Measurements from ENCODE around the gene FIBCD1.
"Not testable (repeated sequence)": the region's sequence is repeated elsewhere in the genome, so short reads cannot be mapped to it uniquely, and the experiment has no call there.

FIBCD1 gene

GRCh38 chr9:130957451-130958203 is 18.6 kb upstream of the FIBCD1 start:
- DNase-seq (ENCODE audit: low read depth), result no peak
- no peak overlapping the region for H3K4me3 ChIP-seq (ENCODE audit: low read depth, low read length)

- no peak for DNase-seq (ENCODE audit: low read depth)
- H3K4me3 ChIP-seq (ENCODE audit: low read depth, low read length), result no peak overlapping the region
Observed at GRCh38 chr9:130956636-130957450, 17.8 kb upstream of the FIBCD1 start.

GRCh38 chr9:130955947-130956621 is 17.0 kb upstream of the FIBCD1 start:
- H3K4me3 ChIP-seq (ENCODE audit: low read depth, low read length), result no peak overlapping the region
- DNase-seq (ENCODE audit: low read depth), result no peak

- not testable (repeated sequence) for DNase-seq (ENCODE audit: low read depth); H3K4me3 ChIP-seq (ENCODE audit: low read depth, low read length)
Observed at GRCh38 chr9:130954925-130955324, 15.9 kb upstream of the FIBCD1 start.

- H3K4me3 ChIP-seq (ENCODE audit: low read depth, low read length), result no peak overlapping the region
- no peak for DNase-seq (ENCODE audit: low read depth)
Observed at GRCh38 chr9:130954317-130954716, 15.3 kb upstream of the FIBCD1 start.

GRCh38 chr9:130952065-130952762 is 13.2 kb upstream of the FIBCD1 start:
- no peak for DNase-seq (ENCODE audit: low read depth)
- H3K4me3 ChIP-seq (ENCODE audit: low read depth, low read length), result no peak overlapping the region

GRCh38 chr9:130950039-130950311 is 10.9 kb upstream of the FIBCD1 start:
- no peak overlapping the region for H3K4me3 ChIP-seq (ENCODE audit: low read depth, low read length)
- DNase-seq (ENCODE audit: low read depth), result no peak

- no peak for DNase-seq (ENCODE audit: low read depth)
- no peak overlapping the region for H3K4me3 ChIP-seq (ENCODE audit: low read depth, low read length)
Observed at GRCh38 chr9:130949188-130950038, 10.4 kb upstream of the FIBCD1 start.

GRCh38 chr9:130948266-130948665 is 9.2 kb upstream of the FIBCD1 start:
- DNase-seq (ENCODE audit: low read depth), result no peak
- H3K4me3 ChIP-seq (ENCODE audit: low read depth, low read length), result no peak overlapping the region

GRCh38 chr9:130947618-130948140 is 8.6 kb upstream of the FIBCD1 start:
- no peak overlapping the region for H3K4me3 ChIP-seq (ENCODE audit: low read depth, low read length)
- DNase-seq (ENCODE audit: low read depth), result no peak

GRCh38 chr9:130946766-130947617 is 7.9 kb upstream of the FIBCD1 start:
- no peak overlapping the region for H3K4me3 ChIP-seq (ENCODE audit: low read depth, low read length)
- no peak for DNase-seq (ENCODE audit: low read depth)

- DNase-seq (ENCODE audit: low read depth), result no peak
- H3K4me3 ChIP-seq (ENCODE audit: low read depth, low read length), result no peak overlapping the region
Observed at GRCh38 chr9:130945173-130945572, 6.1 kb upstream of the FIBCD1 start.

- no peak for DNase-seq (ENCODE audit: low read depth)
- H3K4me3 ChIP-seq (ENCODE audit: low read depth, low read length), result no peak overlapping the region
Observed at GRCh38 chr9:130944510-130945058, 5.5 kb upstream of the FIBCD1 start.

GRCh38 chr9:130943777-130944176 is 4.7 kb upstream of the FIBCD1 start:
- DNase-seq (ENCODE audit: low read depth), result no peak
- no peak overlapping the region for H3K4me3 ChIP-seq (ENCODE audit: low read depth, low read length)

- DNase-seq (ENCODE audit: low read depth), result no peak
- H3K4me3 ChIP-seq (ENCODE audit: low read depth, low read length), result no peak overlapping the region
Observed at GRCh38 chr9:130943221-130943620, 4.2 kb upstream of the FIBCD1 start.

- DNase-seq (ENCODE audit: low read depth), result no peak
- no peak overlapping the region for H3K4me3 ChIP-seq (ENCODE audit: low read depth, low read length)
Observed at GRCh38 chr9:130942679-130943078, 3.6 kb upstream of the FIBCD1 start.

- H3K4me3 ChIP-seq (ENCODE audit: low read depth, low read length), result no peak overlapping the region
- DNase-seq (ENCODE audit: low read depth), result no peak
Observed at GRCh38 chr9:130942084-130942483, 3.0 kb upstream of the FIBCD1 start.

Measured in skeletal muscle cell (primary cell).